Stomach (tissue), 9 donors: Measurements from ENCODE around the gene RHOT2. TPM values are rescaled to one million over a fixed set of nuclear protein-coding genes. Genes with fewer than 3 reads are reported as not detected.
A peak's percentile ranks its signal among the peaks of the same experiment; 100 is the strongest.

Source experiments
- DNase-seq, 2 donors: peaks; one replicate each; pipeline versions ENCODE4 v3.0.0 to v3.0.0-alpha.2; 2013 to 2019
- H3K27ac ChIP-seq, 5 donors: fragments of 200-600 bp in 4 of 5; sonication (generic) in 4 of 5; one replicate each; pipeline ENCODE4 v1.5.1; 2013 to 2019; ENCODE audit warnings: mild to moderate bottlenecking in 1 of 5, moderate library complexity in 1 of 5
- H3K27me3 ChIP-seq, 3 donors: fragments of 200-600 bp; sonication (generic); one replicate each; pipeline ENCODE4 v1.5.1; 2017 to 2019; ENCODE audit warnings: mixed run types in 1 of 3
- H3K36me3 ChIP-seq, 4 donors: fragments of 200-600 bp; sonication (generic); 1 replicate in 3 of 4; 2 replicates in 1 of 4; pipeline ENCODE4 v1.5.1; 2016 to 2019
- H3K4me1 ChIP-seq, 4 donors: fragments of 200-600 bp; sonication (generic); one replicate each; pipeline ENCODE4 v1.5.1; 2016 to 2019
- H3K4me3 ChIP-seq, 4 donors: fragments of 200-600 bp; sonication (generic) in 3 of 4; one replicate each; pipeline ENCODE4 v1.5.1; 2016 to 2019; ENCODE audit warnings: mild to moderate bottlenecking in 1 of 4
- H3K9me3 ChIP-seq, 4 donors: fragments of 200-600 bp; sonication (generic); one replicate each; pipeline ENCODE4 v1.5.1; 2016 to 2019
- CTCF ChIP-seq, 7 experiments: fragments of 450-650 bp in 4 of 7; fragments of 200-600 bp in 3 of 7; sonication (generic) in 3 of 7; IDR thresholded peaks; one replicate each; pipeline ENCODE4 v1.5.1; 2016 to 2019; ENCODE audit warnings: antibody characterized with exemption in 7 of 7, control low read depth in 2 of 7, mild to moderate bottlenecking in 1 of 7
- EP300 ChIP-seq: sonication (generic); formaldehyde crosslinking; IDR thresholded peaks from one replicate; pipeline ENCODE4 v1.6.1; 2017; ENCODE audit warnings: antibody characterized with exemption
- POLR2A ChIP-seq, 4 donors: fragments of 450-650 bp; IDR thresholded peaks; one replicate each; pipeline ENCODE4 v1.6.1; 2016; ENCODE audit warnings: antibody characterized with exemption in 4 of 4, control low read depth in 2 of 4, mild to moderate bottlenecking in 1 of 4, moderate library complexity in 1 of 4
- POLR2AphosphoS5 ChIP-seq, 3 donors: sonication (generic); formaldehyde crosslinking; IDR thresholded peaks; one replicate each; pipeline ENCODE4 v1.6.1; 2016; ENCODE audit warnings: antibody characterized with exemption in 3 of 3
- WGBS, 5 donors: extraction: QIAGEN DNeasy Blood & Tissue Kit in 3 of 5; methylation state at CpG; one replicate each; pipeline versions ENCODE4 v1.1.5 to v1.1.7; 2013 to 2018; 5-methylcytosine and 5-hydroxymethylcytosine counted together
- intact Hi-C: fragments of 100-400 bp; cut with DNase I; formaldehyde crosslinking; loops from one replicate; pipeline ENCODE4 v1.15.1; 2023; ENCODE audit warnings: low total_unique reads
- polyA plus RNA-seq, 3 donors: library from polyadenylated mRNA; stranded (reverse); fragments of 200-250 nt; gene quantifications; one replicate each; pipeline ENCODE4 v1.2.3, GENCODE V29; 2013
- total RNA-seq, 5 donors: library from RNA; depleted of rRNA; stranded (reverse); fragments of >200 nt; gene quantifications; one replicate each; pipeline versions ENCODE4 v1.1.0 to v1.2.3, GENCODE V29; 2014 to 2016
- donor health status: healthy with polysubstance abuse.
- donor health status: Bipolar disorder and iron deficiency.
- donor health status: healthy.

RHOT2 gene
- total and polyA plus RNA-seq, 8 donors = 41.5 to 574 (median 117) TPM

GRCh38 chr16:630815-631405, 37.0 kb upstream of the RHOT2 start, which contains the start of gene WFIKKN1:
Gene WFIKKN1 (plus strand): TSS chr16:630985. CDS start chr16:631254, 269 bp downstream.
- H3K27ac ChIP-seq = peak within 1 kb of the TSS in 2 of 5 donors; percentile 1 to 14
- H3K36me3 ChIP-seq = peaks cover 17 to 59% (median 55%) of the 10 kb centered on the region in 4 donors
- intact Hi-C loops = no loop called here
- WGBS, 5 donors = 2 to 9% (median 4%) methylated on average over 7 to 23 of the region's 23 CpGs
- peak; percentile 71 to 85 for DNase-seq
- peaks cover 0 to 13% (median 0%) of the 10 kb centered on the region in 3 donors for H3K27me3 ChIP-seq
- no peaks in the 10 kb centered on the region for H3K9me3 ChIP-seq
- TF ChIP-seq POLR2AphosphoS5 (IDR thresholded peaks at IDR 0.05) (no peak), POLR2A (IDR thresholded peaks at IDR 0.05) (no peak), EP300 (no peak), CTCF (IDR thresholded peaks at IDR 0.05) (no peak)
- no peak within 1 kb of the TSS for H3K4me3 ChIP-seq
- H3K4me1 ChIP-seq = peaks cover 32 to 51% (median 47%) of the 10 kb centered on the region in 4 donors

GRCh38 chr16:631808-632358, 36.0 kb upstream of the RHOT2 start:
- TF ChIP-seq CTCF (IDR thresholded peaks at IDR 0.05) (no peak), POLR2AphosphoS5 (IDR thresholded peaks at IDR 0.05) (no peak), EP300 (no peak), POLR2A (IDR thresholded peaks at IDR 0.05) (no peak)
- no peak for DNase-seq
- Histone ChIP-seq H3K27ac (no peak overlapping the region), H3K9me3 (no peaks in the 10 kb centered on the region), H3K4me3 (no peak overlapping the region), H3K4me1 (peaks cover 32 to 53% (median 48%) of the 10 kb centered on the region in 4 donors), H3K27me3 (peaks cover 0 to 13% (median 0%) of the 10 kb centered on the region in 3 donors), H3K36me3 (peaks cover 15 to 49% (median 45%) of the 10 kb centered on the region in 4 donors)
- intact Hi-C loops = no loop called here
- WGBS, 5 donors = 50 to 61% (median 56%) methylated on average over 9 of the region's 9 CpGs

GRCh38 chr16:632486-633335, 35.2 kb upstream of the RHOT2 start:
- H3K4me1 ChIP-seq = peaks cover 37 to 53% (median 51%) of the 10 kb centered on the region in 4 donors
- intact Hi-C loops = no loop called here
- no peak for TF ChIP-seq POLR2AphosphoS5 (IDR thresholded peaks at IDR 0.05)
- TF ChIP-seq POLR2A (IDR thresholded peaks at IDR 0.05) = no peak
- TF ChIP-seq EP300 = no peak
- no peak for TF ChIP-seq CTCF (IDR thresholded peaks at IDR 0.05)
- H3K4me3 ChIP-seq = no peak overlapping the region
- DNase-seq = no peak
- no peaks in the 10 kb centered on the region for H3K9me3 ChIP-seq
- peaks cover 0 to 13% (median 0%) of the 10 kb centered on the region in 3 donors for H3K27me3 ChIP-seq
- no peak overlapping the region for H3K27ac ChIP-seq
- H3K36me3 ChIP-seq = peaks cover 13 to 40% (median 37%) of the 10 kb centered on the region in 4 donors
- 92 to 95% (median 93%) methylated on average over 24 to 67 of the region's 67 CpGs for WGBS, 5 donors

GRCh38 chr16:633336-634050, 34.4 kb upstream of the RHOT2 start:
- H3K4me3 ChIP-seq = no peak overlapping the region
- no peak overlapping the region for H3K27ac ChIP-seq
- no peak for TF ChIP-seq POLR2A (IDR thresholded peaks at IDR 0.05)
- no peak for TF ChIP-seq POLR2AphosphoS5 (IDR thresholded peaks at IDR 0.05)
- TF ChIP-seq CTCF (IDR thresholded peaks at IDR 0.05) = no peak
- TF ChIP-seq EP300 = no peak
- no peak for DNase-seq
- peaks cover 39 to 57% (median 56%) of the 10 kb centered on the region in 4 donors for H3K4me1 ChIP-seq
- peaks cover 0 to 13% (median 0%) of the 10 kb centered on the region in 3 donors for H3K27me3 ChIP-seq
- H3K9me3 ChIP-seq = no peaks in the 10 kb centered on the region
- 94 to 98% (median 97%) methylated on average over 36 to 74 of the region's 74 CpGs for WGBS, 5 donors
- intact Hi-C loops = no loop called here
- peaks cover 5 to 33% (median 29%) of the 10 kb centered on the region in 4 donors for H3K36me3 ChIP-seq
